ENCODE measurements around the gene SNTA1.

DNA sequence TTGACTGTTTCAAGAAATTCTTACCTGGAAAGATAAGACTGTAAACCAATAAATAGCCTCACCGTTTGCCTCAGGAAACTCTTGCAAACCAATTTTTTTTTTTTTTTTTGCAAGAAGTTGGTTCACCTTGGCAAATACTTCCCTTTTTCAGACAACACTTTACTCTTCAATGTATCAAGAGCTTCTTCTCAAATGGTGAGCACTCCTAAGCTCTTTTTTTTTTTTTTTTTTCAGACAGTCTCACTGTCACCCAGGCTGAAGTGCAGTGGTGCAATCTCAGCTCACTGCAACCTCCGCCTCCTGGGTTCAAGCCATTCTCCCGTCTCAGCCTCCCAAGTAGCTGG lies 22.7 kb upstream of the SNTA1 start:
- TF ChIP-seq, protein P1, sequence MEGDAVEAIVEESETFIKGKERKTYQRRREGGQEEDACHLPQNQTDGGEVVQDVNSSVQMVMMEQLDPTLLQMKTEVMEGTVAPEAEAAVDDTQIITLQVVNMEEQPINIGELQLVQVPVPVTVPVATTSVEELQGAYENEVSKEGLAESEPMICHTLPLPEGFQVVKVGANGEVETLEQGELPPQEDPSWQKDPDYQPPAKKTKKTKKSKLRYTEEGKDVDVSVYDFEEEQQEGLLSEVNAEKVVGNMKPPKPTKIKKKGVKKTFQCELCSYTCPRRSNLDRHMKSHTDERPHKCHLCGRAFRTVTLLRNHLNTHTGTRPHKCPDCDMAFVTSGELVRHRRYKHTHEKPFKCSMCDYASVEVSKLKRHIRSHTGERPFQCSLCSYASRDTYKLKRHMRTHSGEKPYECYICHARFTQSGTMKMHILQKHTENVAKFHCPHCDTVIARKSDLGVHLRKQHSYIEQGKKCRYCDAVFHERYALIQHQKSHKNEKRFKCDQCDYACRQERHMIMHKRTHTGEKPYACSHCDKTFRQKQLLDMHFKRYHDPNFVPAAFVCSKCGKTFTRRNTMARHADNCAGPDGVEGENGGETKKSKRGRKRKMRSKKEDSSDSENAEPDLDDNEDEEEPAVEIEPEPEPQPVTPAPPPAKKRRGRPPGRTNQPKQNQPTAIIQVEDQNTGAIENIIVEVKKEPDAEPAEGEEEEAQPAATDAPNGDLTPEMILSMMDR (IDR thresholded peaks at IDR 0.05): no peak
- TF ChIP-seq ZFX (IDR thresholded peaks at IDR 0.05; ENCODE audit: borderline replicate concordance): no peak

Measured in 22Rv1 (cell line).